NCI-H524 treated with DMSO at 0.1 percent for 48 hours (cell line): ENCODE data around the gene ADCY3.

Source experiments
- DNase-seq: peaks from one replicate; lab custom pipeline; 2025; lab: John Stamatoyannopoulos, UW

ADCY3 gene

GRCh38 chr2:24925815-24926214 lies 5.8 kb upstream of the ADCY3 start:
- no peak for DNase-seq

- DNase-seq = no peak
These were observed 4.7 kb upstream of the ADCY3 start for GRCh38 chr2:24924732-24925131.

GRCh38 chr2:24924266-24924665 lies 4.2 kb upstream of the ADCY3 start:
- DNase-seq = no peak

- DNase-seq = no peak
These were observed 3.1 kb upstream of the ADCY3 start for GRCh38 chr2:24923106-24923505.

DNA sequence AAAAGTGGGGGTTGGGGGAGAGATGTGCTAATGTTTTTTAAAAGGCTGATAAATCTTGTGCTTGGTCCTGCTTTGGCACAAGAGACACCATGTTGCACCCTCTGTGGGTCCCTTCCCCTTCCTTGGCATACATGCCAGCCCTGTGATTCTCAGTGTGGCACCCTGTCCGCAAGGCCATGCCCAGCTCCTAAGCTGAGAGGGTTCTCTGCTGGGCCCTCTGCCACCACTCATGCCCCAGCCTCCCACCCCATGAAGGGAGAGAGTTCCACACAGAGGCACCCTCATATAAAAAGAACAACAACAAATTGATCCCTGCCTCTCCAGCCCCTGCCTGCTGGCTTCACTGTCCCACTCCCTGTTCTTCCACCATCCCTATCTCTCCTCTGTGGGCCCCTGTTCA lies 2.5 kb upstream of the ADCY3 start:
- DNase-seq = no peak

DNA sequence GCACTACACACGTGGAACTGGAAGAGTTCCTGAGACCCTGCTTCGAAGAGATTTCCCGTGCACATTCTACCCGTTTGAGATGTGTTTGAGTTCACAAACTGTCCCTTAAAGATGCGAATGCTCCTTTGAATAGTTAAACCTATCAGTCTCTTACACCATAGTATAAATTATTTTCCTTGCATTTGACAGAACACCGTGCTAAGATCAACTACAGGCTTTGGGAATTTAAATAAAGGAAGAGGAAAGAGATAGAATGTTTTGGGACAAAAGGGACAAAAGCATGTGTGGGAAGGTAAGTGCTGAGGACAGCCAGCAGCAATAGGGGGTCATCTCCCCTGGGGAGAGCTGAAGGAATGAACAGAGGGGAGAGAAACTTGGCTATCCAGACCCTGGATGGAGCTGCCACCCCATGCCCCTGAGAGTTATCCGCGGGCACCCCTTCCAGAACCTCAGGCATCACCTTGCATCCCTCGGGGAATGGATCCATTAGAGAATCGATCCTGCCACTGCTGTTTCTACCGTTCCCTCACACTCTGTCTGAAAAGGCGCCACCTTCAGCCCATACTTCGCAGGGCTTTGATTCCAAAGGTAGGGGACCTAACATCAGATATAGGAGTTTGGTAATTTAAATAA lies 888 bp upstream of the ADCY3 start:
- no peak for DNase-seq

GRCh38 chr2:24919506-24920097 lies 435 bp downstream of the ADCY3 start:
- DNase-seq = no peak

GRCh38 chr2:24919037-24919505 lies 966 bp downstream of the ADCY3 start:
- DNase-seq = no peak

DNA sequence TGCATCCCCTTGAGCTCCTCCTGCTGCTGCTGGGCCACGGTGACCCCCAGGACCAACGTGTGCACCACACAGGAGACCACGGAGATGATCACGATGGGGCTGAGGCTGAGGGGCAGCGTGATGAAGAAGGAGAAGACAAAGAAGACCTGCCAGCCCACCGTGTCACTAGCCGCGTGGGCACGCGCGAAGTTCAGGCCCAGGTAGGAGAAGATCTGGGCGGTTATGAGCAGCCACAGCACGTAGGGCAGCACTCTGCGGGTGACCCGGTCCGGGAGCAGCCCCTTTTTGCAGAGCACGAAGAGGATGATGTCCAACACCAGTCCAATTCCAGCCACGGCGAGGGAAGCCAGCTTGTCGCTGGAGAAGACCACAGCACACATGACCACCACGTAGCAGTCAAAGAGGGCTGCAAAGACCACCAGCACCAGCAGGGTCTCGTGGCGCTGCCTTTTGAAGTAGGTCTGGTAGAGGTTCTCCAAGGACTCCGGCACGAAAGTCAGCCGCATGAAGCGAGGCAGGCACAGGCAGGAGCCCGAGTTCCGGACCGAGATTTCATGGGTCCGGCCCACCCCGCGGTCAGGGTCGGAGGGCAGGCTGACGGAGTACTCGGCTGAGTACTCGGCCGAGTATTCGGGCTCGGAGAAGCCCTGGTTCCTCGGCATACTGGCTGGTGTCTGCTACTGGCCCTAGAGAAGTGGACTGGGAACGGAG lies 1.6 kb downstream of the ADCY3 start:
- no peak for DNase-seq

- no peak for DNase-seq
These were observed 2.2 kb downstream of the ADCY3 start for GRCh38 chr2:24917731-24918325.

GRCh38 chr2:24917086-24917485 lies 3.0 kb downstream of the ADCY3 start:
- no peak for DNase-seq

- no peak for DNase-seq
These were observed 4.2 kb downstream of the ADCY3 start for GRCh38 chr2:24915796-24916195.

DNA sequence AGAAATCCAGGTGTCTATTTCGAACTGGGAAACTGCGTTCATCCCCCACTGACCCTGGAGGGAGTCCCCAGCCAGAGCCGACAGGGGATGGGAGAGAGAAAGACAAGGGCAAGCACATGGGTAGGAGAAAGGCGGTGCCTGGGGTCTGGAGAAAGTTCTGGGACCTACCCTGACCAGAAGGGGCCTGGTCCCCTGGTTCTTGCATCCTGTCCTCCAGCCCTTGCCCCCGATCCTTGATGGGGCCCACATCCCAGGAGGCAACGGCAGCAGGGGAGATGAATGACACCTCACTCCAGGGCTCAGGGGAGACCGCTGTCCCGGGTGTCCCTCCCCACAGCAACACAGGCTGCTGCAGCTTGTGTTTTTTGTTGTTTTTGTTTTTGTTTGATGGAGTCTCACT lies 4.9 kb downstream of the ADCY3 start:
- DNase-seq = no peak

GRCh38 chr2:24914713-24915112 lies 5.3 kb downstream of the ADCY3 start:
- no peak for DNase-seq

DNA sequence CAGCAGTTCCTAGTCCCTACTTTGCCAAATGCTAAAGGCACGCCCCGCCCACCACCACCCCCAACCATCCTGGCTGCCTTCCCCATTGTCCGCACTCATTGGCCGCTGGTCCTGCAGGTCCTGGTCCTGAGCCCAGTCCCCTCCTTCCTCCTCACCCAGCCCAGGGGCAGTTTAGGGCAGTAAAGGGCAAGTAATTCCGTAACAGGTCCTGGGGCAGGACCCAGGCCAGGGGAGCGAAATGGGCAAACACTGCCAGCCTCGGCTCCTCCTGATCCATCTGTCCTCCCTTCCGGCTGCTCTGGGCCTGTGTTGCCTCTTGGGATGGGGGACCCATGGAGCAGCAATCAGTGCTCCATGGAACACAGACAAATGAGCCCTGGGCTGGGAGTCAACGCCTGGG lies 6.1 kb downstream of the ADCY3 start:
- DNase-seq = no peak

GRCh38 chr2:24912986-24913385 lies 7.1 kb downstream of the ADCY3 start:
- DNase-seq = no peak

GRCh38 chr2:24912523-24912922 lies 7.5 kb downstream of the ADCY3 start:
- DNase-seq = no peak

DNA sequence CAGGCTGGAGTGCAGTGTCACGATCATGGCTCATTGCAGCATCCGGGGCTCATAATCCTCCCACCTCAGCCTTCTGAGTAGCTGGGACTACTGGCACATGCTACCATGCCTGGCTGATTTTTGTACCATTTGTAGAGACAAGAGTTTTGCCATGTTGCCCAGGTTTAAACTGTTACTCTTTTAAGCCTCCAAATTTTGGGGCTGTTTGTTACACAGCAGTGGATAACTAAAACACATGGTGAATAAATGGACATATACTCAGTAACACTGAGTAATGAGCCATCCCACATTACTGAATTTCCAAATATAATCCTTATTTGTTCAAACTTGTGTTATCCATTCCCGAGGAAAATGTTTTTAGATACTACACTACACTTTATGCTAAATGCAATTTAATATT lies 9.8 kb downstream of the ADCY3 start:
- DNase-seq = no peak

- no peak for DNase-seq
These were observed 10.4 kb downstream of the ADCY3 start for GRCh38 chr2:24909555-24910177.

- DNase-seq = no peak
These were observed 11.6 kb downstream of the ADCY3 start for GRCh38 chr2:24908461-24908901.

- DNase-seq = no peak
These were observed 12.9 kb downstream of the ADCY3 start for GRCh38 chr2:24907116-24907515.

- no peak for DNase-seq
These were observed 13.6 kb downstream of the ADCY3 start for GRCh38 chr2:24906466-24906865.
